ENCODE measurements around the gene LINGO3. TPM values are rescaled to one million over a fixed set of nuclear protein-coding genes. Genes with fewer than 3 reads are reported as not detected.
A peak's percentile ranks its signal among the peaks of the same experiment; 100 is the strongest.

The LINGO3 gene
- total and polyA plus RNA-seq, 2 experiments from 2014 or later: 0.29 to 0.45 TPM

DNA sequence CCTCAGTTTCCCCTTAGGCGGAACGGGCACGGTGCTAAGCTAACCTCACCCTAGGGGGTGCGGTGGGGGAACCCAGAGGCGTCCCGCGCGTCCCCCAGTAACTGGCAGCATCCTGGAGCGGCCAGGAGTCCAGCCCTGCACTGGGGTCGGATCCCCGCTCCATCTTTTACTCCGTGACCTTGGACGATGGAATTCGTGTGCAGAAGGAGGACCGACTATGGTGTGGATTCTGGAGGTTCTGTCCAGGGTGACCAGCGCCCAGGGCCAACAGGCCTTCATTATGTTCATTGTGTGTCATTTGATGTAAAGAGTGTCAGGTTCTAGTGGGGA is 21.2 kb upstream of the LINGO3 start:
- H3K4me3 Mint-ChIP-seq: peak overlapping the region; percentile 97
- TF ChIP-seq CTCF (conservative IDR thresholded peaks at IDR 0.05; ENCODE audit: low read depth in 2 of 2) (no peak), EZH2phosphoT487 (IDR thresholded peaks at IDR 0.05; ENCODE audit: unreplicated experiment) (no peak), CREB1 (CRISPR knock-in tag; IDR thresholded peaks at IDR 0.05; ENCODE audit: low read depth) (no peak), STAT1 (IDR thresholded peaks at IDR 0.05; ENCODE audit: unreplicated experiment) (no peak), ZNF462 (CRISPR knock-in tag; IDR thresholded peaks at IDR 0.05) (no peak), REST (IDR thresholded peaks at IDR 0.05; ENCODE audit: unreplicated experiment) (no peak), POLR2AphosphoS5 (IDR thresholded peaks at IDR 0.05; ENCODE audit: low read depth) (no peak), ZNF331 (CRISPR knock-in tag; IDR thresholded peaks at IDR 0.05; ENCODE audit: low read depth) (no peak), JUNB (IDR thresholded peaks at IDR 0.05; ENCODE audit: unreplicated experiment) (no peak), ZNF114 (CRISPR knock-in tag; IDR thresholded peaks at IDR 0.05) (no peak), NANOG (IDR thresholded peaks at IDR 0.05; ENCODE audit: borderline replicate concordance) (no peak), EZH2 (IDR thresholded peaks at IDR 0.05; ENCODE audit: low read depth, unreplicated experiment) (no peak)
- TF ChIP-seq, protein P1, sequence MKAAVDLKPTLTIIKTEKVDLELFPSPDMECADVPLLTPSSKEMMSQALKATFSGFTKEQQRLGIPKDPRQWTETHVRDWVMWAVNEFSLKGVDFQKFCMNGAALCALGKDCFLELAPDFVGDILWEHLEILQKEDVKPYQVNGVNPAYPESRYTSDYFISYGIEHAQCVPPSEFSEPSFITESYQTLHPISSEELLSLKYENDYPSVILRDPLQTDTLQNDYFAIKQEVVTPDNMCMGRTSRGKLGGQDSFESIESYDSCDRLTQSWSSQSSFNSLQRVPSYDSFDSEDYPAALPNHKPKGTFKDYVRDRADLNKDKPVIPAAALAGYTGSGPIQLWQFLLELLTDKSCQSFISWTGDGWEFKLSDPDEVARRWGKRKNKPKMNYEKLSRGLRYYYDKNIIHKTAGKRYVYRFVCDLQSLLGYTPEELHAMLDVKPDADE (IDR thresholded peaks at IDR 0.05): no peak
- Histone ChIP-seq H2AFZ (0 out of 2 replicates have a peak overlapping the region, but pooled peaks have one; percentile 93), H3K9me2 (ENCODE audit: insufficient read depth) (no peaks in the 10 kb centered on the region), H3K27ac (ENCODE audit: low read depth) (no peak overlapping the region), H3K27me3 (ENCODE audit: insufficient read depth) (no peaks in the 10 kb centered on the region), H3F3A (replicated peaks; ENCODE audit: low read depth) (peaks cover 4% of the 10 kb centered on the region; the same call in 1 of the 2 replicates), H3K4me1 (ENCODE audit: insufficient read depth) (peaks cover 21% of the 10 kb centered on the region), H3K4me2 (peak overlapping the region; percentile 93), H3K36me3 (ENCODE audit: insufficient read depth) (no peaks in the 10 kb centered on the region), H3K79me2 (replicated peaks; ENCODE audit: insufficient read depth) (peaks cover 74% of the 10 kb centered on the region), H3K4me3 (peak overlapping the region; percentile 93), H4K20me1 (replicated peaks; ENCODE audit: insufficient read depth) (peaks cover 10% of the 10 kb centered on the region; the same call in 1 of the 2 replicates)
- no peak for ATAC-seq
- H3K4me1 Mint-ChIP-seq: peaks cover 47% of the 10 kb centered on the region
- H3K36me3 Mint-ChIP-seq (ENCODE audit: low read depth): peaks cover 27% of the 10 kb centered on the region
- peaks cover 3% of the 10 kb centered on the region; the same call in 1 of the 3 replicates for H3K9me3 Mint-ChIP-seq
- peaks cover 39% of the 10 kb centered on the region for H3K27me3 Mint-ChIP-seq (ENCODE audit: insufficient read depth, low read depth, poor library complexity)
- DNase-seq (ENCODE audit: low spot score): no peak
- H3K27ac Mint-ChIP-seq: peak overlapping the region; percentile 6

Data from GM23338 (cell line).